CD4-positive, alpha-beta memory T cell (primary cell): Measurements from ENCODE around the gene C6orf136. TPM values are rescaled to one million over a fixed set of nuclear protein-coding genes. Genes with fewer than 3 reads are reported as not detected.

Experiments
- CTCF ChIA-PET: fragments of 350-600 bp; sonication (Branson Sonifier 250); formaldehyde crosslinking; loops from one replicate; lab custom pipeline; 2021; ENCODE audit warnings: inconsistent platforms; ENCODE audit not compliant: partially characterized antibody; lab: Charles Lee
- POLR2A ChIA-PET: fragments of 350-600 bp; sonication (Branson Sonifier 250); formaldehyde crosslinking; loops from one replicate; lab custom pipeline; 2021; ENCODE audit not compliant: partially characterized antibody; lab: Charles Lee
- DNase-seq, 5 donors: peaks; one replicate each; pipeline versions ENCODE4 v3.0.0 to v3.0.0-alpha.2; 2020 to 2022; ENCODE audit warnings: mixed read lengths in 1 of 5
- H3K27ac ChIP-seq: one replicate; pipeline ENCODE4 v1.7.0; 2013; ENCODE audit warnings: low read depth, low read length
- H3K27me3 ChIP-seq: 2 replicates; pipeline ENCODE4 v1.7.0; 2013; ENCODE audit warnings: mild to moderate bottlenecking, low read length, moderate library complexity; ENCODE audit not compliant: insufficient read depth
- H3K36me3 ChIP-seq: 2 replicates; pipeline ENCODE4 v1.7.0; 2013; ENCODE audit warnings: mild to moderate bottlenecking, low read length, moderate library complexity; ENCODE audit not compliant: insufficient read depth
- H3K4me1 ChIP-seq: 2 replicates; pipeline ENCODE4 v1.7.0; 2013; ENCODE audit warnings: mild to moderate bottlenecking, low read length, moderate library complexity; ENCODE audit not compliant: insufficient read depth
- H3K4me3 ChIP-seq, 2 donors: one replicate each; pipeline ENCODE4 v1.7.0; 2013; ENCODE audit warnings: low read length in 2 of 2, mild to moderate bottlenecking in 1 of 2
- H3K9me3 ChIP-seq, 2 donors: one replicate each; pipeline ENCODE4 v1.7.0; 2013; ENCODE audit warnings: low read length in 2 of 2, control low read depth in 1 of 2; ENCODE audit not compliant: control insufficient read depth in 1 of 2
- H3K27ac Mint-ChIP-seq, 7 donors: one replicate each; pipeline ENCODE4 v1.8.0; 2020 to 2021; ENCODE audit warnings: mixed read lengths in 7 of 7, mild to moderate bottlenecking in 6 of 7, inconsistent platforms in 3 of 7, moderate library complexity in 3 of 7
- H3K27me3 Mint-ChIP-seq, 2 donors: one replicate each; pipeline ENCODE4 v1.8.0; 2020 to 2021; ENCODE audit warnings: mixed read lengths in 2 of 2
- H3K36me3 Mint-ChIP-seq, 2 donors: one replicate each; pipeline ENCODE4 v1.8.0; 2020 to 2021; ENCODE audit warnings: mixed read lengths in 2 of 2, inconsistent platforms in 1 of 2, mild to moderate bottlenecking in 1 of 2
- H3K4me1 Mint-ChIP-seq, 4 donors: one replicate each; pipeline ENCODE4 v1.8.0; 2020 to 2021; ENCODE audit warnings: mixed read lengths in 4 of 4, mild to moderate bottlenecking in 1 of 4
- H3K4me3 Mint-ChIP-seq, 8 donors: one replicate each; pipeline ENCODE4 v1.8.0; 2020 to 2021; ENCODE audit warnings: mixed read lengths in 8 of 8, mild to moderate bottlenecking in 7 of 8, moderate library complexity in 6 of 8, inconsistent platforms in 3 of 8
- H3K9me3 Mint-ChIP-seq, 8 donors: one replicate each; pipeline ENCODE4 v1.8.0; 2020 to 2021; ENCODE audit warnings: mixed read lengths in 8 of 8, mild to moderate bottlenecking in 5 of 8, inconsistent platforms in 3 of 8, moderate library complexity in 1 of 8
- intact Hi-C: fragments of 100-400 bp; cut with micrococcal nuclease; formaldehyde crosslinking; loops from one replicate; pipeline ENCODE4 v1.15.1; 2023
- polyA plus RNA-seq, 2 donors: library from polyadenylated mRNA; unstranded; fragments of 300-500 nt; fragmentation: Illumina TruSeq; gene quantifications; one replicate each; pipeline ENCODE4 v1.2.3, GENCODE V29; 2021
- total RNA-seq, 2 experiments: library from RNA; stranded (reverse); gene quantifications; one replicate each; pipeline ENCODE4 v1.2.3, GENCODE V29; 2021

The C6orf136 gene
- total and polyA plus RNA-seq, 4 experiments from 2014 or later = 6.2 to 35.0 (median 22.7) TPM

- Mint-ChIP-seq H3K4me1 (peaks cover 34 to 61% (median 41%) of the 10 kb centered on the region in 4 donors), H3K36me3 (peaks cover 8 to 29% of the 10 kb centered on the region in 2 donors), H3K4me3 (peak overlapping the region; percentile 97 to 100 (median 99)), H3K27ac (peak overlapping the region; percentile 83 to 99 (median 95)), H3K27me3 (no peaks in the 10 kb centered on the region), H3K9me3 (peaks cover 0 to 3% (median 0%) of the 10 kb centered on the region in 8 donors)
- DNase-seq = no peak
- POLR2A ChIA-PET = interaction anchor here (4.7 to 47.0 kb wide), 3 partner anchors 4 to 75 kb away, joined by 27 to 1474 read pairs (median 1474); partner anchors contain the start of genes DHX16, MDC1, NRM and PPP1R18
- CTCF ChIA-PET = interaction anchor here (0.8 to 3.7 kb wide), 4 partner anchors 11 to 42 kb away, joined by 3 to 29 read pairs (median 14); no protein-coding TSS in a partner anchor
- H3K36me3 ChIP-seq = no peaks in the 10 kb centered on the region
- peak overlapping the region; percentile 94 for H3K27ac ChIP-seq
- H3K4me1 ChIP-seq = peaks cover 40% of the 10 kb centered on the region
- H3K9me3 ChIP-seq = no peaks in the 10 kb centered on the region
- H3K27me3 ChIP-seq = no peaks in the 10 kb centered on the region
- intact Hi-C loops = no loop called here
- H3K4me3 ChIP-seq = no peak overlapping the region
Measured at GRCh38 chr6:30689022-30689865, 42.3 kb downstream of the C6orf136 start.

GRCh38 chr6:30689985-30690384, 43.1 kb downstream of the C6orf136 start:
- peak overlapping the region; percentile 68 to 76 for H3K4me3 ChIP-seq
- intact Hi-C loops = loop anchor here (1.0 kb wide), 1 partner anchor 8 kb away; no protein-coding TSS in a partner anchor
- Mint-ChIP-seq H3K27ac (peak overlapping the region; percentile 83 to 96 (median 93)), H3K4me3 (peak overlapping the region; percentile 78 to 93 (median 88)), H3K9me3 (peaks cover 0 to 3% (median 0%) of the 10 kb centered on the region in 8 donors), H3K4me1 (peaks cover 35 to 57% (median 41%) of the 10 kb centered on the region in 4 donors), H3K36me3 (peaks cover 6 to 24% of the 10 kb centered on the region in 2 donors), H3K27me3 (no peaks in the 10 kb centered on the region)
- ChIA-PET POLR2A (interaction anchor here (4.7 to 47.0 kb wide), 3 partner anchors 4 to 75 kb away, joined by 27 to 1474 read pairs (median 1474); partner anchors contain the start of genes DHX16, MDC1, NRM and PPP1R18), CTCF (interaction anchor here (0.8 to 3.7 kb wide), 4 partner anchors 11 to 41 kb away, joined by 3 to 29 read pairs (median 24); no protein-coding TSS in a partner anchor)
- H3K4me1 ChIP-seq = peaks cover 40% of the 10 kb centered on the region
- no peaks in the 10 kb centered on the region for H3K36me3 ChIP-seq
- no peak for DNase-seq
- no peaks in the 10 kb centered on the region for H3K27me3 ChIP-seq
- peak overlapping the region; percentile 46 for H3K27ac ChIP-seq
- H3K9me3 ChIP-seq = no peaks in the 10 kb centered on the region

- H3K36me3 Mint-ChIP-seq = peaks cover 0 to 18% of the 10 kb centered on the region in 2 donors
- H3K4me1 Mint-ChIP-seq = peaks cover 36 to 52% (median 41%) of the 10 kb centered on the region in 4 donors
- H3K36me3 ChIP-seq = no peaks in the 10 kb centered on the region
- peak in 4 of 5 donors; percentile 49 to 59 (median 53) for DNase-seq
- CTCF ChIA-PET = interaction anchor here (0.8 to 3.7 kb wide), 5 partner anchors 12 to 40 kb away, joined by 3 to 26 read pairs (median 12); no protein-coding TSS in a partner anchor
- no peaks in the 10 kb centered on the region for H3K9me3 Mint-ChIP-seq
- H3K4me1 ChIP-seq = peaks cover 40% of the 10 kb centered on the region
- H3K27ac Mint-ChIP-seq = peak within 1 kb of the TSS; percentile 83 to 96 (median 93)
- H3K9me3 ChIP-seq = no peaks in the 10 kb centered on the region
- POLR2A ChIA-PET = interaction anchor here (4.7 to 47.0 kb wide), 3 partner anchors 5 to 76 kb away, joined by 27 to 1474 read pairs (median 1474); partner anchors contain the start of genes DHX16, MDC1, NRM and PPP1R18
- H3K27ac ChIP-seq = peak within 1 kb of the TSS; percentile 46
- peak within 1 kb of the TSS; percentile 85 to 93 (median 90) for H3K4me3 Mint-ChIP-seq
- no peaks in the 10 kb centered on the region for H3K27me3 Mint-ChIP-seq
- no peaks in the 10 kb centered on the region for H3K27me3 ChIP-seq
- intact Hi-C loops = loop anchor here (1.0 kb wide), 1 partner anchor 8 kb away; no protein-coding TSS in a partner anchor
- H3K4me3 ChIP-seq = peak within 1 kb of the TSS; percentile 68 to 76
Measured at GRCh38 chr6:30690403-30691207, 43.7 kb downstream of the C6orf136 start, which contains the start of gene NRM. Gene NRM, minus strand, starts transcription at chr6:30690984. Its CDS starts 10 bp downstream, at chr6:30690974.

GRCh38 chr6:30691208-30691847, 44.4 kb downstream of the C6orf136 start:
- Mint-ChIP-seq H3K36me3 (peaks cover 0 to 12% of the 10 kb centered on the region in 2 donors), H3K27ac (peak overlapping the region; percentile 49 to 96 (median 86)), H3K9me3 (no peaks in the 10 kb centered on the region), H3K27me3 (no peaks in the 10 kb centered on the region), H3K4me3 (peak overlapping the region; percentile 85 to 91 (median 89)), H3K4me1 (peaks cover 35 to 47% (median 40%) of the 10 kb centered on the region in 4 donors)
- no peak for DNase-seq
- Histone ChIP-seq H3K4me1 (peaks cover 40% of the 10 kb centered on the region), H3K9me3 (no peaks in the 10 kb centered on the region), H3K4me3 (peak overlapping the region in 1 of 2 donors; percentile 68), H3K27ac (peak overlapping the region; percentile 46), H3K27me3 (no peaks in the 10 kb centered on the region), H3K36me3 (no peaks in the 10 kb centered on the region)
- ChIA-PET POLR2A (interaction anchor here (4.7 to 47.0 kb wide), 3 partner anchors 6 to 77 kb away, joined by 27 to 1474 read pairs (median 1474); partner anchors contain the start of genes DHX16, MDC1, NRM and PPP1R18), CTCF (interaction anchor here (0.7 to 3.3 kb wide), 4 partner anchors 12 to 40 kb away, joined by 3 to 22 read pairs (median 8); no protein-coding TSS in a partner anchor)
- intact Hi-C loops = no loop called here

- H3K4me3 Mint-ChIP-seq = no peak overlapping the region
Measured at GRCh38 chr6:30696432-30696831, 49.5 kb downstream of the C6orf136 start.

GRCh38 chr6:30700340-30700739, 53.4 kb downstream of the C6orf136 start:
- Mint-ChIP-seq H3K27ac (peak overlapping the region in 1 of 7 donors; percentile 38), H3K4me1 (peaks cover 0 to 1% (median 0%) of the 10 kb centered on the region in 4 donors), H3K36me3 (peaks cover 29 to 37% of the 10 kb centered on the region in 2 donors), H3K27me3 (no peaks in the 10 kb centered on the region), H3K9me3 (no peaks in the 10 kb centered on the region), H3K4me3 (no peak overlapping the region)
- CTCF ChIA-PET = interaction anchor here (0.7 kb wide), 2 partner anchors 17 to 302 kb away, joined by 3 read pairs; partner anchors contain the start of gene MDC1
- H3K27me3 ChIP-seq = no peaks in the 10 kb centered on the region
- H3K4me3 ChIP-seq = no peak overlapping the region
- intact Hi-C loops = no loop called here
- POLR2A ChIA-PET = interaction anchor here (29.9 to 47.0 kb wide), 2 partner anchors 10 to 15 kb away, joined by 1474 read pairs; partner anchors contain the start of genes DHX16, MDC1, NRM and PPP1R18
- peaks cover 5% of the 10 kb centered on the region for H3K36me3 ChIP-seq
- H3K4me1 ChIP-seq = no peaks in the 10 kb centered on the region
- DNase-seq = no peak
- H3K9me3 ChIP-seq = no peaks in the 10 kb centered on the region
- H3K27ac ChIP-seq = no peak overlapping the region

More at GRCh38 chr6:30696432-30696831, 49.5 kb downstream of the C6orf136 start:
- Histone ChIP-seq H3K4me1 (peaks cover 3% of the 10 kb centered on the region), H3K27me3 (no peaks in the 10 kb centered on the region), H3K27ac (no peak overlapping the region), H3K9me3 (no peaks in the 10 kb centered on the region), H3K36me3 (no peaks in the 10 kb centered on the region), H3K4me3 (no peak overlapping the region)
- peaks cover 3 to 7% (median 5%) of the 10 kb centered on the region in 4 donors for H3K4me1 Mint-ChIP-seq
- ChIA-PET CTCF (interaction anchor here (0.8 to 2.0 kb wide), 4 partner anchors 15 to 34 kb away, joined by 3 to 9 read pairs (median 4); no protein-coding TSS in a partner anchor), POLR2A (interaction anchor here (29.9 to 47.0 kb wide), 2 partner anchors 11 to 14 kb away, joined by 1474 read pairs; partner anchors contain the start of genes DHX16, MDC1, NRM and PPP1R18)
- intact Hi-C loops = no loop called here
- H3K27me3 Mint-ChIP-seq = no peaks in the 10 kb centered on the region
- no peaks in the 10 kb centered on the region for H3K9me3 Mint-ChIP-seq
- DNase-seq = no peak
- H3K36me3 Mint-ChIP-seq = peaks cover 1 to 5% of the 10 kb centered on the region in 2 donors
- no peak overlapping the region for H3K27ac Mint-ChIP-seq
